GM21423 (cell line): Measurements from ENCODE around the gene RNF31.

Source experiments
- ATAC-seq: cut with Tn5 transposase; IDR thresholded peaks from one replicate; pipeline ENCODE4 v1.9.1; 2021; ENCODE audit warnings: mild to moderate bottlenecking, moderate library complexity; ENCODE audit not compliant: unreplicated experiment

RNF31 gene

DNA sequence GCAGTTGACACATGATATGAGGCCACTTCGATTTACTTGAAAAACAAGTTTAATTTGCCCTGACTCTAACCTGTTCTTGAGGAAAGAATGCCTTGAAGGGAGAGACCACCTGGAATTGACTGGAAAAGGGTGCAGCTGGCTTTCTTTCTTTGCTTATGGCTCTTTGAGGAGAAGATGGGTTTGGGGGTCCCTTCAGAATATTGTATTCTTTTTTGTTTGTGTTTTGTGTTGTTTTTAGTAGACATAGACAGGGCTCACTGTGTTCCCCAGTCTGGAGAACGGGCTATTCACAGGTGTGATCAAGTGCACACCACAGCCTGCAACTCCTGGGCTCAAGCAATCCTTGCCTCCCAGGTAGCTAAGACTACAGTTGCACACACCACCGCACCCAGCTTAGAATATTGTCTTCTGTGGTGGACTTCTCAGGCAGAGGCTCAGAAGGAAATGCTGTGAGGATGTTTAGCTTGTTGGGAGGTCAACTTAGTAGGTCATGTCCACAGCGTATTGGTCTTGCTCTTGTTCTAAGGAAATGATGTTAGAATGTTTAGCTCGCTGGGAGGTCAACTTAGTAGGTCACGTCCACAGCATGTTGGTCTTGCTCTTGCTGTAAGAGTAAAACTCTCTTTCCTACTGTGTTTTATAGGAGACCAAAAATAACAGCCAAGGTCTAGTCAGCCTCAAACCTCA, 31.0 kb upstream of the RNF31 start:
- ATAC-seq, result no peak

GRCh38 chr14:24117179-24117578, 30.1 kb upstream of the RNF31 start:
- no peak for ATAC-seq

DNA sequence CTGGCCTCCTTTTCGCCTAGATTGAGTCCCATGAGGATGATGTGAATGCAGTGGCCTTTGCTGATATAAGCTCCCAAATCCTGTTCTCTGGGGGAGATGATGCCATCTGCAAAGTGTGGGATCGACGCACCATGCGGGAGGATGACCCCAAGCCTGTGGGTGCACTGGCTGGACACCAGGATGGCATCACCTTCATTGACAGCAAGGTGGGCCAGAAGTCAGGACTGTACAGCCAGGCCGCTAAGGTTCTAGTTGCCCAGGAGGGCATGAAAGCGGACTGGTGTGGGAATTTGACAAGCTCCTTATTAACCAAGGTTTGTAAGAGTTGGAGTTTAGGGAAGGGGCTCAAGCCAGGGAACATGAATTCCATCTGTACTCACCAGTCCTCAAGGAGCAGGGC, 27.6 kb upstream of the RNF31 start:
- ATAC-seq, result no peak

GRCh38 chr14:24121210-24121609, 26.1 kb upstream of the RNF31 start:
- no peak for ATAC-seq

DNA sequence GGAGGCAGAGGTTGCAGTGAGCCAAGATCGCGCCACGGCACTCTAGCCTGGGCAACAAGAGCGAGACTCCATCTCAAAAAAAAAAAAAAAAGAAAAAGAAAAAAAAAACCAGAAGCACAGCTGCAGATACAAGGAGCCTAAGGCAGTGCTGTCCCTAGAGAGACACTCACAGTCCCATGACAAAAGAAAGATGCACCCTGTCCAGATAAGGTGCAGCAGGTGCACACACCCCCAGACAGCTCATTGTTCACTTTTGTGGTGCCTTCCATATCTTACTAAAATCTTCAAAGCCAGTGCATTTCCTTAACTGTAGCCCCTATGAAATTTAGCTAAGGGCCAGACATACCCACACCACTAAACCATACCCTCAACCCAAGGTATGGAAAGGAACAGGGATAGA, 24.9 kb upstream of the RNF31 start:
- ATAC-seq, result no peak

DNA sequence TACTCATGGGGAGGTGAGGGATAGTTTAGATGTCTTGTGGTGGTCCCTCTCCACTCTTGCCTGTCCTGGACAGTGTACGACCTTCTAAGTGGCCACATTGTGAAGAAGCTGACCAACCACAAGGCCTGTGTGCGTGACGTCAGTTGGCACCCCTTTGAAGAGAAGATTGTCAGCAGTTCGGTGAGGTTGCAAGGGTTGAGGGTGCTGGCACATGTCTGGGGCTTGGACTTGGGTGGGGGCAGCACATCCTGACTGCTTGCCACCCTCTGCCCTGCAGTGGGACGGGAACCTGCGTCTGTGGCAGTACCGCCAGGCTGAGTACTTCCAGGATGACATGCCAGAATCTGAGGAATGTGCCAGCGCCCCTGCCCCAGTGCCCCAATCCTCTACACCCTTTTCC, 24.4 kb upstream of the RNF31 start:
- no peak for ATAC-seq

DNA sequence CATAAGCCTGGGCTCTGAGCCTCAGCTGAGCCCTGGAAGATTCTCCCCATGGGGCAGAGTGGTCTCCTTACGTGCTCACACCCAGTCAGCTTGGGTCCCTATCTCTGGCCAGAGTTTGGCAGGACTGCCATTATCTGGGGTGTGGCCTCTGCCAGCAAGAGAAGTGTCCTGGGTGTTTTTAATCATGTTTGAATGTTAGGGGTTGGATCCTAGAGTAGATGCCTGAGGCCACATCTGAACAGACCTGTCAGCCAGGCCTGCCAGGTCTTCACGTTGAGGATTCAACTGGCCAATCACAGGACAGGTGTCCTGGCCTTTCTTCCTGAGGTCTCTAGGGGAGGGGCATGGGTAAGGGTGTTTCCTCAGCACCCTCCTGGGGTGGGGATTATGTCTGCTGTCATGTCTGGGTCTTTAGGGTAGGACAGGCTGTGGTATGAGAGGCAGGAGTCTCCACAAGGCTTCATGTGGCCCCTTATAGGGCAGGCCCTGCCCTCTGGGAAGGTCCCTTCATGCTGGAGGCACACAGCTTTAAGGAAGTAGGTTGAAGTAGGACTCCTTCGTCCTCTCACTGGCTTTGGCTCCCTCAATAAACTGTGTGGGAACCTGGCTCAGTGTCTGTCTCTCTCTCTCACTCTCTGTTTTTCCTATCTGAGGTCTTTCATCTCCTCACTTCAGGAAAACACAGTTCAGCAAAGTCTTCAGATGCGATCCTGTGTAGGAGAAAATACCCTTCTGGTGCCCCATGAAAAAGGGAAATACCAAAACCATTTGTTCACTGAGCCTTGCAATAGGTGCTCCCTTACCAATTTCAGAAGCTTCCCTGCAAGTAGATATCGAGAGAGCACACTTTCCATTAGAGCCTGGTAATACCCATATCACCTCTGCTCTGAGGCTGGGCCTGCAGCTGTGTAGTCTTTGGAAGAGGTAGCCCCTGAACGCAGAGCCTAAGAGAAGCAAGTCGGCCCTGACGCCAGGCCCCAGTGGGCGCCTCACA, 23.6 kb upstream of the RNF31 start:
- peak; percentile 63 for ATAC-seq

DNA sequence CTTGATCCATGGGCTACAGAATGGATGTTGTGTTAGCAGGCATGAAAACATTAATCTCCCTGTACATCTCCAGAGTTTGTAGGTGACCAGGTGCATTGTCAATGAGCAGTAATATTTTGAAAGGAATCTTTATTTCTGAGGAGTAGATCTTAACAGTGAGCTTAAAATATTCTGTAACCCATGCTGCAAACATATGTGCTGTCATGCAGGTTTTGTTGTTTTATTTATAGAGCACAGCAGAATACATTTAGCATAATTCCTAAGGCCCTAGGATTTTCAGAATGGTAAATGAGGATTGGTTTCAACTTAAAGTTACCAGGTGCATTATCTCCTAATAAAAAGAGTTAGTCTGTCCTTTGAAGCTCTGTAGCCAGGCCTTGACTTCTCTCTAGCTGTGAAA, 20.4 kb upstream of the RNF31 start:
- no peak for ATAC-seq

GRCh38 chr14:24127673-24128072, 19.6 kb upstream of the RNF31 start:
- no peak for ATAC-seq

- ATAC-seq, result no peak
Measured at GRCh38 chr14:24129410-24129998, 17.8 kb upstream of the RNF31 start.

DNA sequence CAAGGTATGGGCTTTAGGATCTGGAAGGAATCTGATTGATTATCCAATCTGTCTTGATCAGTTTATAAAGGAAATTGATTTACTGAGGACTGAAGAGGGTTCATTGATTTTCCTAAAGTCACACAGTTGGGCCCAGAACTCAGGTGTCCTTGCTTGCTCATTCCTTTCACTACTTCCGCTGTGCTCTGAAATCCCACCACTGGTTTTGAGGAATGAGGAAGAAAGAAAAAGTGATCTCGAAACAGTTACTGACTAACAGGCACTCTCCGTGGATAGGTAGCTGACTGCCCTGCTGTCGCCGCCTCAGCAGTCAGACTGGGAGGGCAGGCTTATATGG, 16.9 kb upstream of the RNF31 start, which contains the start of gene FITM1:
TSS of gene FITM1 (plus strand) at position 280 of the 337 bp plus-strand sequence. CDS start 905 bp downstream, outside the sequence.
- ATAC-seq, result no peak

- no peak for ATAC-seq
Measured at GRCh38 chr14:24130717-24131548, 16.4 kb upstream of the RNF31 start.

DNA sequence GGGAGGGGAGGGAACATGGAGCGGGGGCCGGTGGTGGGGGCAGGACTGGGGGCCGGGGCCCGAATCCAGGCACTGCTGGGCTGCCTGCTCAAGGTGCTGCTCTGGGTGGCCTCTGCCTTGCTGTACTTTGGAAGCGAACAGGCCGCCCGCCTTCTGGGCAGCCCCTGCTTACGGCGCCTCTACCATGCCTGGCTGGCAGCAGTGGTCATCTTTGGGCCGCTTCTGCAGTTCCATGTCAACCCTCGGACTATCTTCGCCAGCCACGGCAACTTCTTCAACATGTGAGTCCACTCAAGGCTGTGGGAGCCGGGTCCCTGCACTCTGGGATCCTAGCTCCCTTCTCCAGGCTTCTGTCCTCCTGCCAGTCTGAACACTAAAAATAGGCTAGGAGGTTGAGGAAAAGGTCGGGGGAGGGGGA, 15.7 kb upstream of the RNF31 start:
- no peak for ATAC-seq

GRCh38 chr14:24132061-24132685, 15.1 kb upstream of the RNF31 start:
- ATAC-seq, result no peak

DNA sequence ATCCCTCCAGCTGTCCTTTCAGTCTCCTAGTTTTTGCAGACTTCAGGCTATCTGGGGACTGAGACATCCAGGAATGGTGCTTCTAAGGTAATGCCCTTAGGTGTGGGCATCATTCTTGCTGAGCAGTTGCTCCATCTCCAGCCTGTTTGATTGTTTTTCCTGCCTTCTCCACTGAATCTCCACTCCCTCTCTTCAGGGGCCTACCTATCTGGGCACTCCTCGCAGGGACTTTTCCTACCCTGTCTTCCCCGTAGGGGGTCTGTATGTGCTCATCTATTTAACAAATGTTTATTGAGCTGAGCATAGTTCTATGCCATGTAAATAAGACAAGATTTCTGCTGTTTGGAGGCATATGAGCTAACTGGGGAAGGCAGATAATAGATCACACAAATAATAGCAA, 14.3 kb upstream of the RNF31 start:
- no peak for ATAC-seq

DNA sequence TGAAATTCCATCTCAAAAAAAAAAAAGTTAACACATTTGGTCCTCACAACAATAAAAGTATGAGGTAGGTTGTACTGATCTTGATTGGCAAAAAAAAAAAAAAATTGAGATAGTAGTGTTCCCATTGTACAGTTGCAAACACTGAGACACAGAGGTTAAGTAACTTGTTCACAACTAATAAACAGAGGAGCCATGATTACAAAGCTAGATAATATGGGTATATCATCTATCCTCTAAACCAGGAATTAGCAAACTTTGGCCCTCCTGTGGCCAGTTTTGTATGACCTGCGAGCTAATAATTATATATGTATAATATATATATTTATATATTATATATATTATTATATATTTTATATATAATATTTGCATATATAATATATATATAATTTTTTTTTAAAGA, 13.6 kb upstream of the RNF31 start:
- ATAC-seq, result no peak

DNA sequence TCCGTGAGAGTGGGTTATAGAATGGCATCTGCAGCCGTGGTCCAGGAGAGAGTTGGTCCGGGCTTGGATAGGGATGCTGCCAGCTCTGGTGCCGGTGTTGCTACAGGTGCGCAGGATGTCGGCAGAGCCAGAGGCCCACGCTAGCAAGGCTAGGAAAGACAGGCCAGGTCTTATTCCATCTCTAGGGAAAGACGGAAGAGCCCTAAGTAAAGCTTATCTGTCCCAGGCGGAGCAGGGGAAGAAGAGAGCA, 11.8 kb upstream of the RNF31 start:
- ATAC-seq, result no peak

DNA sequence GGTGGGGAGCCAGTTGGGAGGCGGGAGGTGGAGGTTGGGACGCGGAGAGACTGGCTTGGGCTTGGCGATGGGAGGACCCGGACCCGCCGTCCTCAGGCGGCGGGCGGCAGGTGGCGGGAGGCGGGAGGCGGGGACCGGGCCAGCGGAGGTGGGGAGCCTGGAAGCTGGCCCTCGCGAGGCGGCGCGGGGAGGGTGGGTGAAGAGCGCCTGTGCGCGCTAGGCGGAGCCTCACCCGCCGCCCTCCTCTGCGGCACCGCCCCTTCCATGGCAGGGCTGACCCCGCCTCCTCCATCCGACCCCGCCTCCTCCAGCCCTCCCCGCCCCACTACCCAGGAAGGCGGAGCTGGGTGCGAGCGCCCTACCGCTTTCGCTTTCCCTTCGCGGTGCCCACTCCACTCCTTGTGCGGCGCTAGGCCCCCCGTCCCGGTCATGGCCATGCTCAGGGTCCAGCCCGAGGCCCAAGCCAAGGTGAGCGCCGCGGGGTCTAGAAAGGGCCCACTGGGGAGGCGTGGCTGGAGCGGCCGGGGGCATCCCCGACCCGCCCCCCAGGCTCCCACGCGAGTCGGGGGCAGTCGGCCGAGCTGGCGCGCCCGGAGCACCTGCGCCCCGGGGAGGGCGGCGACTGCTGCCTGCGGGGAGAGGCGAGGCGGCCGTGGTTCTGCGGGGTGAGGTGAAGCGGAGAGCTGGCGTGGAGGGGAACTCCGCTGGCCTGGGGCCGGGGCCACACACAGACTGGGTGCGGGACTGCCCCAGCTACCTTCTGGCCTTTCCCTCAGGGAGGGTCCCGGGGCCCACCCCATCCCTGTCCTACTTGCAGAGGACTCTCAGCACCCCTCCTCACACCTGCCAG, 11.2 kb upstream of the RNF31 start, which contains the start of gene PSME1:
TSS of gene PSME1 (plus strand) at position 361 of the 850 bp plus-strand sequence. CDS start at position 430, 69 bp downstream.
- peak; percentile 84 for ATAC-seq

- ATAC-seq, result no peak
Measured at GRCh38 chr14:24136684-24137528, 10.4 kb upstream of the RNF31 start.
